ENCODE results near the gene ZDHHC18.
A peak's percentile ranks its signal among the peaks of the same experiment; 100 is the strongest.

The ZDHHC18 gene

GRCh38 chr1:26783646-26784022, 42.9 kb upstream of the ZDHHC18 start:
- ChIA-PET CTCF (interaction anchor here (0.7 to 9.7 kb wide), 4 partner anchors 16 to 246 kb away, joined by 3 to 257 read pairs (median 3); no protein-coding TSS in a partner anchor), POLR2A (no interaction called here)
- no peak for DNase-seq (ENCODE audit: extremely low spot score)
- TF ChIP-seq CTCF (IDR thresholded peaks at IDR 0.05; ENCODE audit: control extremely low read depth, extremely low read depth, low read depth, missing control alignments) = no peak

GRCh38 chr1:26784023-26784871, 42.2 kb upstream of the ZDHHC18 start:
- CTCF ChIA-PET = interaction anchor here (0.7 to 9.7 kb wide), 5 partner anchors 17 to 284 kb away, joined by 3 to 257 read pairs (median 3); no protein-coding TSS in a partner anchor

DNA sequence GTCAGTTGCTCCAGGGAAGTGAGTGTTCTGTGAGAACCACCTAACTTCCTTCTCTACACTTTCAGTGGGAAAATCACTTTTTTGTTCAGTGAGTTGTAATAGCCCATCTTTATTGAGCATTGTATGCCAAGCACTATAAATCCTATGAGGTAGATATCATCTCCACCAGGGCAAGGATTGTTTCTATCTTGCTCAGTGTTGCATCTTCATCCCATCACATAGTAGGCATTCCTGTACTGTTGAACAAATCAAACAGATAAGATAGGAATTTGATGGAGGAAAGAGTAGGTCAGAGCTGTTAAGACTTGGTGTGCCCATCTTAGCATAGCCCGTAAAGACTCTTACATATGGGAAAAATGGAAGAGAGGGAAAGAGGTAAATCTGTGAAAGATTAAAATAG, 41.6 kb upstream of the ZDHHC18 start:
- DNase-seq (ENCODE audit: extremely low spot score) = no peak
- ChIA-PET POLR2A (no interaction called here), CTCF (interaction anchor here (1.2 to 9.7 kb wide), 4 partner anchors 42 to 285 kb away, joined by 3 to 257 read pairs (median 6); no protein-coding TSS in a partner anchor)
- TF ChIP-seq CTCF (IDR thresholded peaks at IDR 0.05; ENCODE audit: control extremely low read depth, extremely low read depth, low read depth, missing control alignments) = no peak

More at GRCh38 chr1:26784023-26784871, 42.2 kb upstream of the ZDHHC18 start:
- no peak for TF ChIP-seq CTCF (IDR thresholded peaks at IDR 0.05; ENCODE audit: control extremely low read depth, extremely low read depth, low read depth, missing control alignments)
- DNase-seq (ENCODE audit: extremely low spot score) = no peak
- POLR2A ChIA-PET = no interaction called here

- POLR2A ChIA-PET = interaction anchor here (0.5 kb wide), 1 partner anchor 70 kb away, joined by 3 read pairs; no protein-coding TSS in a partner anchor
- TF ChIP-seq CTCF (IDR thresholded peaks at IDR 0.05; ENCODE audit: control extremely low read depth, extremely low read depth, low read depth, missing control alignments) = no peak
- CTCF ChIA-PET = interaction anchor here (0.9 to 9.7 kb wide), 10 partner anchors 8 to 286 kb away, joined by 3 to 257 read pairs (median 4); no protein-coding TSS in a partner anchor
- DNase-seq (ENCODE audit: extremely low spot score) = no peak
Measured at GRCh38 chr1:26785611-26786436, 40.7 kb upstream of the ZDHHC18 start.

DNA sequence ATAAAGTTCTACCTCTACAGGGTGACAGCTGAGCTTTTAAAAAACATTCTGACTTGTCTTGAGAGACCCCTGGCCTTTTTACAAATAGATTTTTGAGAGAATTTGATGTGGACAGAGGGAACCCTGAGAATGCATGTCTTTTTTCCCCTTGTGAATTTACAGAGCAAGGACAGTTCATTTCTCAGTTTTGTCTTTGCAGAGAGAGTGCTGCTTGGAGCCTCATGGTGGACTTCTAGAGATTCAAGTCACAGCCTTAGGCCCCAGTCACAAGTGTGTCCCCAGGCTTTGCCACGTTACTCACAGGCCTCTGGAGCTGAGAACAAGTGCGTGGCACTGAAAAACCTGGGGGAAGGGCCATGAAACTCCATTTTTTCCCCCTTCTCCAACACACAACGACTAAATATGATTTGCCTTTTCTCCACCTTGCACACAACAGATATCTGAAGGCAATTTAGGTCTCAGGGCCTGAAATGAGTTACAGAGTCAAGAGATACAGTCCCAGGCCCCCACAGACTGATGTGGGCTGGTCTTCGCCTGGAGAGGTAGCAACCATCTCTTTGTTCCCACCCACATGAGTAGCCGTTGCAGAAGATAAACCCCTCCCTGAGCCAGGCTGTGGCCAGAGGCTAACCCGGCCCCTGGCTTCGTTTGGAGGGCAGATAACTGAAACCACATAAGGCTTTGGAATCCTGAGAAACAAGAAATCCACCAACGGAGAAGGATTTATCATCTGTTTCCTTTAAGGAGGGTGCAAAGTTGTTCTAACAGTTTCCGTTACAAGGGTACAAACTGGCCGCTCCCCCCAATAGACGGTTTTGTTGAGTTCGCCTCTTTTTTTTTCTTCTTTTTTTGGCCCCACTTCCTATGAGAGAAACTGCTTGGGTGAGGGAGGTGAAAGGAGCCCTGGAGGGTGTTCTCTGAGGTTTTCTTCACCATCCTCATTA, 39.8 kb upstream of the ZDHHC18 start:
- DNase-seq (ENCODE audit: extremely low spot score) = peak; percentile 65
- POLR2A ChIA-PET = interaction anchor here (0.5 kb wide), 1 partner anchor 71 kb away, joined by 3 read pairs; no protein-coding TSS in a partner anchor
- TF ChIP-seq CTCF (IDR thresholded peaks at IDR 0.05; ENCODE audit: control extremely low read depth, extremely low read depth, low read depth, missing control alignments) = no peak
- CTCF ChIA-PET = interaction anchor here (0.9 to 9.7 kb wide), 12 partner anchors 8 to 249 kb away, joined by 3 to 257 read pairs (median 7); no protein-coding TSS in a partner anchor
